Panc1 (cell line): ENCODE measurements around the gene STIL.

Experiments used
- CTCF ChIP-seq: fragments of 450-650 bp; IDR thresholded peaks from 2 replicates; pipeline ENCODE4 v1.5.1; 2017; ENCODE audit warnings: mild to moderate bottlenecking
- POLR2AphosphoS5 ChIP-seq: IDR thresholded peaks from 2 replicates; pipeline ENCODE4 v1.6.1; 2012; ENCODE audit warnings: mild to moderate bottlenecking, low read depth, low read length, moderate library complexity
- REST ChIP-seq, 2 experiments: IDR thresholded peaks; 2 replicates each; pipeline ENCODE4 v1.6.1; 2011 to 2012; ENCODE audit warnings: low read depth in 2 of 2, control low read depth in 1 of 2, low read length in 1 of 2, mild to moderate bottlenecking in 1 of 2, moderate library complexity in 1 of 2; ENCODE audit not compliant: insufficient read depth in 1 of 2
- SIN3A ChIP-seq: IDR thresholded peaks from 2 replicates; pipeline ENCODE4 v1.6.1; 2012; ENCODE audit warnings: low read depth, mild to moderate bottlenecking, low read length, moderate library complexity, borderline replicate concordance; ENCODE audit not compliant: insufficient read depth
- TCF7L2 ChIP-seq: IDR thresholded peaks from 2 replicates; pipeline ENCODE4 v1.6.1; 2011; ENCODE audit warnings: mild to moderate bottlenecking, low read depth, low read length, inconsistent platforms

GRCh38 chr1:47295579-47295978 is 18.4 kb downstream of the STIL start:
- TF ChIP-seq TCF7L2 (no peak), CTCF (no peak), POLR2AphosphoS5 (no peak), REST (IDR thresholded peaks at IDR 0.05; ENCODE audit: insufficient read depth in 1 of 2, low read depth in 2 of 2, low read length in 1 of 2) (no peak), SIN3A (no peak)
